Central memory CD8-positive, alpha-beta T cell (primary cell): ENCODE measurements around the gene SPRY4.

Experiments used
- ATAC-seq: fragments of 150-1000 bp; cut with Tn5 transposase; replicated peaks from 2 replicates; pipeline ENCODE4 v1.10.0; 2022; ENCODE audit warnings: mild to moderate bottlenecking, moderate FRiP score, moderate number of reproducible peaks; ENCODE audit not compliant: poor library complexity, severe bottlenecking; ENCODE audit errors: extremely low read depth
- DNase-seq, 2 donors: peaks; one replicate each; pipeline ENCODE4 v3.0.0; 2021; ENCODE audit warnings: low spot score in 2 of 2
- H3K27ac Mint-ChIP-seq: one replicate; pipeline ENCODE4 v1.8.0; 2022; ENCODE audit warnings: low read depth, mild to moderate bottlenecking, moderate library complexity, mixed read lengths
- H3K27me3 Mint-ChIP-seq: one replicate; pipeline ENCODE4 v1.8.0; 2022; ENCODE audit warnings: mixed read lengths
- H3K36me3 Mint-ChIP-seq: one replicate; pipeline ENCODE4 v1.8.0; 2022; ENCODE audit warnings: mild to moderate bottlenecking, moderate library complexity, mixed read lengths; ENCODE audit not compliant: insufficient read depth
- H3K4me1 Mint-ChIP-seq: one replicate; pipeline ENCODE4 v1.8.0; 2022; ENCODE audit warnings: mixed read lengths
- H3K4me3 Mint-ChIP-seq: one replicate; pipeline ENCODE4 v1.8.0; 2022; ENCODE audit warnings: mild to moderate bottlenecking, moderate library complexity, mixed read lengths
- H3K9me3 Mint-ChIP-seq: one replicate; pipeline ENCODE4 v1.8.0; 2022; ENCODE audit warnings: mixed read lengths

The SPRY4 gene

GRCh38 chr5:142317753-142318152 lies 7.1 kb downstream of the SPRY4 start:
- no peaks in the 10 kb centered on the region for H3K36me3 Mint-ChIP-seq
- H3K9me3 Mint-ChIP-seq, result no peaks in the 10 kb centered on the region
- DNase-seq, result no peak
- peaks cover 75% of the 10 kb centered on the region for H3K27me3 Mint-ChIP-seq
- no peaks in the 10 kb centered on the region for H3K4me1 Mint-ChIP-seq
- no peak overlapping the region for H3K27ac Mint-ChIP-seq
- no peak for ATAC-seq
- no peak overlapping the region for H3K4me3 Mint-ChIP-seq

GRCh38 chr5:142317173-142317572 lies 7.6 kb downstream of the SPRY4 start:
- H3K36me3 Mint-ChIP-seq, result no peaks in the 10 kb centered on the region
- H3K27ac Mint-ChIP-seq, result no peak overlapping the region
- H3K27me3 Mint-ChIP-seq, result peaks cover 75% of the 10 kb centered on the region
- no peak for DNase-seq
- H3K4me1 Mint-ChIP-seq, result no peaks in the 10 kb centered on the region
- no peak overlapping the region for H3K4me3 Mint-ChIP-seq
- no peak for ATAC-seq
- H3K9me3 Mint-ChIP-seq, result no peaks in the 10 kb centered on the region

- DNase-seq (no peak), ATAC-seq (no peak)
- no peaks in the 10 kb centered on the region for H3K4me1 Mint-ChIP-seq
- H3K36me3 Mint-ChIP-seq, result no peaks in the 10 kb centered on the region
- H3K4me3 Mint-ChIP-seq, result no peak overlapping the region
- H3K27ac Mint-ChIP-seq, result no peak overlapping the region
- H3K27me3 Mint-ChIP-seq, result peaks cover 75% of the 10 kb centered on the region
- H3K9me3 Mint-ChIP-seq, result no peaks in the 10 kb centered on the region
Measured at GRCh38 chr5:142316681-142317080, 8.1 kb downstream of the SPRY4 start.

- Mint-ChIP-seq H3K4me1 (no peaks in the 10 kb centered on the region), H3K9me3 (no peaks in the 10 kb centered on the region), H3K27ac (no peak overlapping the region), H3K27me3 (peaks cover 75% of the 10 kb centered on the region), H3K4me3 (no peak overlapping the region), H3K36me3 (no peaks in the 10 kb centered on the region)
- ATAC-seq (no peak), DNase-seq (no peak)
Measured at GRCh38 chr5:142316051-142316450, 8.8 kb downstream of the SPRY4 start.

GRCh38 chr5:142315096-142315900 lies 9.5 kb downstream of the SPRY4 start:
- DNase-seq (no peak), ATAC-seq (no peak)
- H3K27ac Mint-ChIP-seq, result no peak overlapping the region
- H3K4me1 Mint-ChIP-seq, result no peaks in the 10 kb centered on the region
- peaks cover 75% of the 10 kb centered on the region for H3K27me3 Mint-ChIP-seq
- no peak overlapping the region for H3K4me3 Mint-ChIP-seq
- H3K9me3 Mint-ChIP-seq, result no peaks in the 10 kb centered on the region
- no peaks in the 10 kb centered on the region for H3K36me3 Mint-ChIP-seq

GRCh38 chr5:142314606-142315005 lies 10.2 kb downstream of the SPRY4 start:
- H3K4me1 Mint-ChIP-seq, result no peaks in the 10 kb centered on the region
- no peaks in the 10 kb centered on the region for H3K9me3 Mint-ChIP-seq
- DNase-seq, result no peak
- no peaks in the 10 kb centered on the region for H3K36me3 Mint-ChIP-seq
- no peak for ATAC-seq
- H3K4me3 Mint-ChIP-seq, result no peak overlapping the region
- H3K27ac Mint-ChIP-seq, result no peak overlapping the region
- peaks cover 75% of the 10 kb centered on the region for H3K27me3 Mint-ChIP-seq

- peaks cover 75% of the 10 kb centered on the region for H3K27me3 Mint-ChIP-seq
- H3K4me3 Mint-ChIP-seq, result no peak overlapping the region
- DNase-seq, result no peak
- no peaks in the 10 kb centered on the region for H3K4me1 Mint-ChIP-seq
- no peaks in the 10 kb centered on the region for H3K36me3 Mint-ChIP-seq
- no peak for ATAC-seq
- H3K27ac Mint-ChIP-seq, result no peak overlapping the region
- H3K9me3 Mint-ChIP-seq, result no peaks in the 10 kb centered on the region
Measured at GRCh38 chr5:142314109-142314508, 10.7 kb downstream of the SPRY4 start.

- Mint-ChIP-seq H3K9me3 (no peaks in the 10 kb centered on the region), H3K4me1 (no peaks in the 10 kb centered on the region), H3K27me3 (peaks cover 73% of the 10 kb centered on the region), H3K36me3 (no peaks in the 10 kb centered on the region), H3K27ac (no peak overlapping the region), H3K4me3 (no peak overlapping the region)
- no peak for DNase-seq
- ATAC-seq, result no peak
Measured at GRCh38 chr5:142313682-142314081, 11.1 kb downstream of the SPRY4 start.

- H3K27me3 Mint-ChIP-seq, result peaks cover 72% of the 10 kb centered on the region
- no peak for DNase-seq
- H3K9me3 Mint-ChIP-seq, result no peaks in the 10 kb centered on the region
- no peaks in the 10 kb centered on the region for H3K4me1 Mint-ChIP-seq
- no peak overlapping the region for H3K27ac Mint-ChIP-seq
- no peaks in the 10 kb centered on the region for H3K36me3 Mint-ChIP-seq
- H3K4me3 Mint-ChIP-seq, result no peak overlapping the region
- no peak for ATAC-seq
Measured at GRCh38 chr5:142313275-142313674, 11.5 kb downstream of the SPRY4 start.

GRCh38 chr5:142312399-142312798 lies 12.4 kb downstream of the SPRY4 start:
- no peak overlapping the region for H3K4me3 Mint-ChIP-seq
- no peaks in the 10 kb centered on the region for H3K4me1 Mint-ChIP-seq
- no peaks in the 10 kb centered on the region for H3K9me3 Mint-ChIP-seq
- H3K27ac Mint-ChIP-seq, result no peak overlapping the region
- no peak for DNase-seq
- H3K27me3 Mint-ChIP-seq, result peaks cover 72% of the 10 kb centered on the region
- H3K36me3 Mint-ChIP-seq, result peaks cover 2% of the 10 kb centered on the region
- ATAC-seq, result no peak

- Mint-ChIP-seq H3K27me3 (peaks cover 68% of the 10 kb centered on the region), H3K27ac (no peak overlapping the region), H3K9me3 (no peaks in the 10 kb centered on the region), H3K4me3 (no peak overlapping the region), H3K36me3 (peaks cover 4% of the 10 kb centered on the region), H3K4me1 (no peaks in the 10 kb centered on the region)
- ATAC-seq (no peak), DNase-seq (no peak)
Measured at GRCh38 chr5:142311725-142312124, 13.1 kb downstream of the SPRY4 start.

GRCh38 chr5:142310803-142311202 lies 14.0 kb downstream of the SPRY4 start:
- no peaks in the 10 kb centered on the region for H3K9me3 Mint-ChIP-seq
- ATAC-seq (no peak), DNase-seq (no peak)
- no peak overlapping the region for H3K4me3 Mint-ChIP-seq
- no peak overlapping the region for H3K27ac Mint-ChIP-seq
- no peaks in the 10 kb centered on the region for H3K4me1 Mint-ChIP-seq
- H3K27me3 Mint-ChIP-seq, result peaks cover 69% of the 10 kb centered on the region
- H3K36me3 Mint-ChIP-seq, result peaks cover 4% of the 10 kb centered on the region

- DNase-seq (no peak), ATAC-seq (no peak)
- Mint-ChIP-seq H3K4me1 (no peaks in the 10 kb centered on the region), H3K4me3 (no peak overlapping the region), H3K27ac (no peak overlapping the region), H3K9me3 (no peaks in the 10 kb centered on the region), H3K36me3 (peaks cover 4% of the 10 kb centered on the region), H3K27me3 (peaks cover 76% of the 10 kb centered on the region)
Measured at GRCh38 chr5:142309747-142310318, 15.0 kb downstream of the SPRY4 start.
